Measurements from ENCODE around the gene DOCK10.

DOCK10 gene

GRCh38 chr2:225013425-225014365, 28.6 kb downstream of the DOCK10 start:
- in situ Hi-C loops (cut with MboI; ENCODE audit: low sequenced_read_pairs): no loop called here

- in situ Hi-C loops (cut with MboI; ENCODE audit: low sequenced_read_pairs): no loop called here
Observed at GRCh38 chr2:225011585-225011984, 30.7 kb downstream of the DOCK10 start.

- in situ Hi-C loops (cut with MboI; ENCODE audit: low sequenced_read_pairs): no loop called here
Observed at GRCh38 chr2:225010804-225011203, 31.5 kb downstream of the DOCK10 start.

- in situ Hi-C loops (cut with MboI; ENCODE audit: low sequenced_read_pairs): loop anchor here (10.0 kb wide), 2 partner anchors 75 to 135 kb away; no protein-coding TSS in a partner anchor
Observed at GRCh38 chr2:225009768-225010167, 32.5 kb downstream of the DOCK10 start.

- in situ Hi-C loops (cut with MboI; ENCODE audit: low sequenced_read_pairs): loop anchor here (10.0 kb wide), 2 partner anchors 74 to 134 kb away; no protein-coding TSS in a partner anchor
Observed at GRCh38 chr2:225008935-225009334, 33.3 kb downstream of the DOCK10 start.

- in situ Hi-C loops (cut with MboI; ENCODE audit: low sequenced_read_pairs): loop anchor here (10.0 kb wide), 2 partner anchors 74 to 134 kb away; no protein-coding TSS in a partner anchor
Observed at GRCh38 chr2:225008179-225008856, 34.0 kb downstream of the DOCK10 start.

GRCh38 chr2:225006730-225007129, 35.5 kb downstream of the DOCK10 start:
- in situ Hi-C loops (cut with MboI; ENCODE audit: low sequenced_read_pairs): loop anchor here (10.0 kb wide), 2 partner anchors 72 to 132 kb away; no protein-coding TSS in a partner anchor

GRCh38 chr2:225004597-225004996, 37.7 kb downstream of the DOCK10 start:
- in situ Hi-C loops (cut with MboI; ENCODE audit: low sequenced_read_pairs): loop anchor here (10.0 kb wide), 2 partner anchors 70 to 130 kb away; no protein-coding TSS in a partner anchor

- in situ Hi-C loops (cut with MboI; ENCODE audit: low sequenced_read_pairs): loop anchor here (10.0 kb wide), 2 partner anchors 68 to 128 kb away; no protein-coding TSS in a partner anchor
Observed at GRCh38 chr2:225002656-225003045, 39.6 kb downstream of the DOCK10 start.

- in situ Hi-C loops (cut with MboI; ENCODE audit: low sequenced_read_pairs): loop anchor here (10.0 kb wide), 2 partner anchors 67 to 127 kb away; no protein-coding TSS in a partner anchor
Observed at GRCh38 chr2:225002039-225002655, 40.1 kb downstream of the DOCK10 start.

- in situ Hi-C loops (cut with MboI; ENCODE audit: low sequenced_read_pairs): loop anchor here (10.0 kb wide), 2 partner anchors 65 to 125 kb away; no protein-coding TSS in a partner anchor
Observed at GRCh38 chr2:224999754-225000153, 42.5 kb downstream of the DOCK10 start.

- in situ Hi-C loops (cut with MboI; ENCODE audit: low sequenced_read_pairs): no loop called here
Observed at GRCh38 chr2:224999321-224999720, 42.9 kb downstream of the DOCK10 start.

- in situ Hi-C loops (cut with MboI; ENCODE audit: low sequenced_read_pairs): no loop called here
Observed at GRCh38 chr2:224997802-224998201, 44.5 kb downstream of the DOCK10 start.

GRCh38 chr2:224995419-224995818, 46.8 kb downstream of the DOCK10 start:
- in situ Hi-C loops (cut with MboI; ENCODE audit: low sequenced_read_pairs): no loop called here

- in situ Hi-C loops (cut with MboI; ENCODE audit: low sequenced_read_pairs): no loop called here
Observed at GRCh38 chr2:224994242-224994823, 47.9 kb downstream of the DOCK10 start.

GRCh38 chr2:224990710-224991109, 51.6 kb downstream of the DOCK10 start:
- in situ Hi-C loops (cut with MboI; ENCODE audit: low sequenced_read_pairs): no loop called here

GRCh38 chr2:224987733-224988132, 54.5 kb downstream of the DOCK10 start:
- in situ Hi-C loops (cut with MboI; ENCODE audit: low sequenced_read_pairs): no loop called here

GRCh38 chr2:224986477-224986876, 55.8 kb downstream of the DOCK10 start:
- in situ Hi-C loops (cut with MboI; ENCODE audit: low sequenced_read_pairs): no loop called here

GRCh38 chr2:224984637-224985036, 57.6 kb downstream of the DOCK10 start:
- in situ Hi-C loops (cut with MboI; ENCODE audit: low sequenced_read_pairs): no loop called here

- in situ Hi-C loops (cut with MboI; ENCODE audit: low sequenced_read_pairs): no loop called here
Observed at GRCh38 chr2:224983712-224984554, 58.3 kb downstream of the DOCK10 start.

Data from HL-60/S4 treated with phorbol 12-myristate 13-acetate at 8.2 ng/mL for 4 days and 3 days (cell line).